OCI-LY7 (cell line): Measurements from ENCODE around the gene ARHGAP18. TPM values are rescaled to one million over a fixed set of nuclear protein-coding genes. Genes with fewer than 3 reads are reported as not detected.

Experiments
- BruUV-seq: library from RNA; stranded (reverse); fragments of 400-500 nt; replicated peaks from 2 replicates; lab custom pipeline; 2021; lab: Mats Ljungman, UMichigan
- CTCF ChIA-PET: fragments of 300-600 bp; sonication (Branson Sonifier 250); formaldehyde crosslinking; loops from one replicate; lab custom pipeline; 2022; ENCODE audit warnings: antibody characterized with exemption; ENCODE audit not compliant: unreplicated experiment; lab: Charles Lee
- POLR2A ChIA-PET: fragments of 300-600 bp; sonication (Branson Sonifier 250); formaldehyde crosslinking; loops from one replicate; lab custom pipeline; 2022; ENCODE audit warnings: antibody characterized with exemption; lab: Charles Lee
- DNase-seq: peaks from one replicate; pipeline ENCODE4 v3.0.0-alpha.2; 2015; ENCODE audit warnings: low spot score
- H2AFZ ChIP-seq: fragments of 200-600 bp; sonication (generic), shearing (Covaris generic); 2 replicates; pipeline ENCODE4 v1.6.1; 2014; ENCODE audit warnings: mild to moderate bottlenecking, antibody characterized with exemption, low read length, moderate library complexity
- H3K27ac ChIP-seq: fragments of 200-600 bp; sonication (generic); 2 replicates; pipeline ENCODE4 v1.5.1; 2014; ENCODE audit warnings: mixed run types, low read depth, mild to moderate bottlenecking, moderate library complexity, low read length, inconsistent platforms; ENCODE audit not compliant: poor library complexity, severe bottlenecking
- H3K36me3 ChIP-seq: fragments of 200-600 bp; sonication (generic); 2 replicates; pipeline ENCODE4 v1.6.1; 2014; ENCODE audit warnings: mild to moderate bottlenecking, antibody characterized with exemption, low read length, moderate library complexity, mixed read lengths; ENCODE audit not compliant: insufficient read depth
- H3K4me1 ChIP-seq: fragments of 200-600 bp; sonication (generic); 2 replicates; pipeline ENCODE4 v1.5.1; 2014; ENCODE audit warnings: mild to moderate bottlenecking, low read length; ENCODE audit not compliant: insufficient read depth, poor library complexity, severe bottlenecking
- H3K4me2 ChIP-seq: fragments of 200-600 bp; sonication (generic); 2 replicates; pipeline ENCODE4 v1.6.1; 2014; ENCODE audit warnings: mild to moderate bottlenecking, low read length
- H3K4me3 ChIP-seq: fragments of 200-600 bp; sonication (generic); 2 replicates; pipeline ENCODE4 v1.5.1; 2014; ENCODE audit warnings: mild to moderate bottlenecking, low read depth, low read length; ENCODE audit not compliant: poor library complexity, severe bottlenecking
- H3K79me2 ChIP-seq: fragments of 200-600 bp; sonication (generic); 2 replicates; pipeline ENCODE4 v1.6.1; 2016; ENCODE audit warnings: low read depth, mild to moderate bottlenecking, low read length, moderate library complexity, mixed read lengths; ENCODE audit not compliant: insufficient read depth
- H3K9me2 ChIP-seq: fragments of 200-600 bp; sonication (generic); 2 replicates; pipeline ENCODE4 v1.6.1; 2016; ENCODE audit warnings: mild to moderate bottlenecking, low read length, mixed read lengths; ENCODE audit not compliant: insufficient read depth
- H3K9me3 ChIP-seq: fragments of 200-600 bp; sonication (generic); 2 replicates; pipeline ENCODE4 v1.6.1; 2014; ENCODE audit warnings: mild to moderate bottlenecking, mixed run types, low read length, mixed read lengths
- H4K20me1 ChIP-seq: fragments of 200-600 bp; sonication (generic); 2 replicates; pipeline ENCODE4 v1.6.1; 2014; ENCODE audit warnings: mild to moderate bottlenecking, antibody characterized with exemption, low read length, moderate library complexity, mixed read lengths; ENCODE audit not compliant: insufficient read depth
- CTCF ChIP-seq: fragments of 200-600 bp; sonication (generic); conservative IDR thresholded peaks from 2 replicates; pipeline ENCODE4 v1.5.1; 2014; ENCODE audit warnings: mild to moderate bottlenecking, antibody characterized with exemption, low read length, moderate library complexity, mixed read lengths
- EZH2phosphoT487 ChIP-seq: fragments of 200-600 bp; sonication (generic); IDR thresholded peaks from 2 replicates; pipeline ENCODE4 v1.6.1; 2018; ENCODE audit warnings: low read depth, borderline replicate concordance, mild to moderate bottlenecking, mixed run types, antibody characterized with exemption, low read length, moderate library complexity, mixed read lengths
- intact Hi-C: fragments of 100-400 bp; cut with micrococcal nuclease; formaldehyde crosslinking; loops from one replicate; pipeline ENCODE4 v1.10.0; 2022; ENCODE audit not compliant: unreplicated experiment
- total RNA-seq, 2 experiments: library from RNA; depleted of rRNA in 1 of 2; stranded (reverse); fragments of >200 nt in 1 of 2; shearing (Covaris generic) in 1 of 2; gene quantifications; 2 replicates each; pipeline ENCODE4 v1.2.3, GENCODE V29; 2014 to 2022

ARHGAP18 gene
- total RNA-seq, 2 experiments from 2014 or later = 4.8 to 7.5 TPM

GRCh38 chr6:129707882-129708495, 2.0 kb downstream of the ARHGAP18 start:
- H3K9me2 ChIP-seq = no peaks in the 10 kb centered on the region
- no peak for DNase-seq
- H4K20me1 ChIP-seq = no peaks in the 10 kb centered on the region
- no peak overlapping the region for H3K27ac ChIP-seq
- H3K9me3 ChIP-seq = no peaks in the 10 kb centered on the region
- H3K4me3 ChIP-seq = no peak overlapping the region
- no peaks in the 10 kb centered on the region for H3K79me2 ChIP-seq
- H3K36me3 ChIP-seq = no peaks in the 10 kb centered on the region
- intact Hi-C loops = loop anchor here (2.0 kb wide), 1 partner anchor 23 kb away; no protein-coding TSS in a partner anchor
- no peak overlapping the region for H2AFZ ChIP-seq
- peak overlapping the region; percentile 85; the same call in 1 of the 2 replicates for H3K4me2 ChIP-seq
- ChIA-PET POLR2A (interaction anchor here (0.6 to 3.9 kb wide), 10 partner anchors 8 to 79 kb away, joined by 3 to 20 read pairs (median 4); no protein-coding TSS in a partner anchor), CTCF (interaction anchor here (0.6 kb wide), 1 partner anchor 42 kb away, joined by 3 read pairs; no protein-coding TSS in a partner anchor)
- peaks cover 27% of the 10 kb centered on the region for H3K4me1 ChIP-seq
- no TSS peak for BruUV-seq
- TF ChIP-seq EZH2phosphoT487 = no peak

- intact Hi-C loops = no loop called here
- H3K4me2 ChIP-seq = no peak overlapping the region
- CTCF ChIA-PET = no interaction called here
These were observed 2.9 kb downstream of the ARHGAP18 start for GRCh38 chr6:129707028-129707427.

GRCh38 chr6:129705212-129705611, 4.8 kb downstream of the ARHGAP18 start:
- Histone ChIP-seq H2AFZ (no peak overlapping the region), H4K20me1 (no peaks in the 10 kb centered on the region), H3K4me1 (peaks cover 20% of the 10 kb centered on the region), H3K79me2 (no peaks in the 10 kb centered on the region), H3K9me2 (no peaks in the 10 kb centered on the region), H3K9me3 (no peaks in the 10 kb centered on the region), H3K36me3 (no peaks in the 10 kb centered on the region), H3K4me2 (no peak overlapping the region), H3K27ac (no peak overlapping the region), H3K4me3 (no peak overlapping the region)
- no peak for TF ChIP-seq EZH2phosphoT487
- TF ChIP-seq CTCF = no peak
- DNase-seq = no peak
- no TSS peak for BruUV-seq
- POLR2A ChIA-PET = interaction anchor here (1.6 kb wide), 1 partner anchor 10 kb away, joined by 5 read pairs; no protein-coding TSS in a partner anchor
- intact Hi-C loops = no loop called here
- CTCF ChIA-PET = no interaction called here

More at GRCh38 chr6:129707028-129707427, 2.9 kb downstream of the ARHGAP18 start:
- no peaks in the 10 kb centered on the region for H4K20me1 ChIP-seq
- no peak overlapping the region for H3K4me3 ChIP-seq
- no peaks in the 10 kb centered on the region for H3K9me3 ChIP-seq
- no TSS peak for BruUV-seq
- no peak overlapping the region for H3K27ac ChIP-seq
- POLR2A ChIA-PET = interaction anchor here (0.6 to 3.9 kb wide), 7 partner anchors 9 to 78 kb away, joined by 3 to 20 read pairs (median 3); no protein-coding TSS in a partner anchor
- H3K4me1 ChIP-seq = peaks cover 27% of the 10 kb centered on the region
- no peaks in the 10 kb centered on the region for H3K9me2 ChIP-seq
- H3K79me2 ChIP-seq = no peaks in the 10 kb centered on the region
- no peak for TF ChIP-seq CTCF
- no peak for TF ChIP-seq EZH2phosphoT487
- H2AFZ ChIP-seq = no peak overlapping the region
- H3K36me3 ChIP-seq = no peaks in the 10 kb centered on the region
- no peak for DNase-seq
